GM19324 (cell line): ENCODE measurements around the gene SNRPB.
A peak's percentile ranks its signal among the peaks of the same experiment; 100 is the strongest.

Experiments
- ATAC-seq: cut with Tn5 transposase; IDR thresholded peaks from one replicate; pipeline ENCODE4 v1.9.1; 2021; ENCODE audit warnings: mild to moderate bottlenecking, moderate library complexity; ENCODE audit not compliant: unreplicated experiment, low FRiP score

The SNRPB gene

GRCh38 chr20:2475850-2476741 is 5.5 kb upstream of the SNRPB start:
- no peak for ATAC-seq

GRCh38 chr20:2473516-2473915 is 2.9 kb upstream of the SNRPB start:
- ATAC-seq: no peak

DNA sequence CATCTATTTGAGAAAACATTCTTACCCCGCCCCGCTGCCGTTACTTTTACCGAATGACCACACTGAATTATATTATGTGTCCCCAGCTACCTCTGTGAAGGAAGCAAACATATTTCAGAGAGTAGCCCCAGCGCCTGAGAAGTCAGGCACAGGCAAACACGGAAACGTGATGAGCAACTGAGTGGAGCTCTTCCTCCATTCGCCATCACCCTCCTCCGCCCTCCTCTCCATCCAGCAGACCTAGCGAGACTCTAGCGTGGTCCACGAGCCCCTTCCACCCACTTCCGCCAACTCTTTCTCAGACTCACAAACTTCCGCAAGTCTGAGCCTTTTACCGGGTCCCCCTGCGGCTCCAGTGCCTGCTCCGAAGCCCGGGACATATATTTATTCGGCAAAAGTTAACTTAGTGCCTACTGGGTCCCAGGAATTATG is 582 bp downstream of the SNRPB start:
- peak; percentile 9 for ATAC-seq

DNA sequence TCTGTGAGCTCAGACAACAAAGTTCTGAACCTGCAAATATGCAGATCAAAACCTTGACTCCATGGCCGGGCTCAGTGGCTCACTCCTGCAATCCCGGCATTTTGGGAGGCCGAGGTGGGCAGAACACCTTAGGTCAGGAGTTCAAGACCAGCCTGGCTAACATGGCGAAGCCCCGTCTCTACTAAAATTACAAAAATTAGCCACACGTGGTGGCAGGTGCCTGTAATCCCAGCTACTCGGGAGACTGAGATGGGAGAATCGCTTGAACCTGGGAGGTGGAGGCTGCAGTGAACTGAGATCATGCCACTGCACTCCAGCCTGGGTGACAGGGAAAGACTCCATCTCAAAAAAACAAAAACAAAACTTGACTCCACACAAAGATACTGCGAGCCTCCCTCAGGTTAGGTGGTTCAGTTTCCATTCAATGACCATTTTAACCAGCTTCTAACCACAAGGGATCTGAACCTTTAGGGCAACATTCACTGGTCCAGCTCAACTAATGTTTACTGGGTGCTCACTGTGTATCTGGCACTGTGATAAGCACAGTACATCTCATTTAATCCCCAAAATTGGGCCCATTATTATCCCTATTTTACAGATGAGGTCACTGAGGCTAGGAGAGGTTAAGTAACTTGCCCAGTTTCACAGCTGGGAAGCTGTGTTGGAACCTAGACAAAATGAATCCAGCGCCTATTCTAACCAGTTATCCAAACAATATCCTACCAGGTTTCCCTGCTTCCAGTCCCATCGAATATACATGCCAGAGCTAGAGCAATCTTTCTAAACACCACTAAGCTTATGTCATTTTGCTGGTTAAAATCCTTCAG is 1.8 kb downstream of the SNRPB start:
- no peak for ATAC-seq

DNA sequence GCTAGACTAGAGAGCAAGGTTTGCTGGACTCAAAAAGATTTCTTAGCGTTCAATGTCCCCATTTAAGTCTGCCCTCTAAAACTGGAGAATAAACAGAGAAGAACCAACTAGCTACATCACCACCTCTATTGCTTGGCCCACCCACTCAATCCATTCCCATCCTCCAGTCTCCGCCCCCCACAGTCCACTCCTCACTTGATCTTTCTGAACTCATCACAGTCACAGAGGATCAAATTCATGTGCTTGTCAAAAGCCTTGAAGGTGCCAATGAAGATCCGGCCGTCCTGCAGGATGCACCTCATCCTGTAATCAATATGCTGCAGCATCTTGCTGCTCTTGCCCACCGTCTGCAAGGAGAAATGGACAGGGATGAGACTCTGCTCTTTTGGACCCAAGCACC is 3.2 kb downstream of the SNRPB start:
- ATAC-seq: no peak

GRCh38 chr20:2465100-2465499 is 5.5 kb downstream of the SNRPB start:
- ATAC-seq: no peak

DNA sequence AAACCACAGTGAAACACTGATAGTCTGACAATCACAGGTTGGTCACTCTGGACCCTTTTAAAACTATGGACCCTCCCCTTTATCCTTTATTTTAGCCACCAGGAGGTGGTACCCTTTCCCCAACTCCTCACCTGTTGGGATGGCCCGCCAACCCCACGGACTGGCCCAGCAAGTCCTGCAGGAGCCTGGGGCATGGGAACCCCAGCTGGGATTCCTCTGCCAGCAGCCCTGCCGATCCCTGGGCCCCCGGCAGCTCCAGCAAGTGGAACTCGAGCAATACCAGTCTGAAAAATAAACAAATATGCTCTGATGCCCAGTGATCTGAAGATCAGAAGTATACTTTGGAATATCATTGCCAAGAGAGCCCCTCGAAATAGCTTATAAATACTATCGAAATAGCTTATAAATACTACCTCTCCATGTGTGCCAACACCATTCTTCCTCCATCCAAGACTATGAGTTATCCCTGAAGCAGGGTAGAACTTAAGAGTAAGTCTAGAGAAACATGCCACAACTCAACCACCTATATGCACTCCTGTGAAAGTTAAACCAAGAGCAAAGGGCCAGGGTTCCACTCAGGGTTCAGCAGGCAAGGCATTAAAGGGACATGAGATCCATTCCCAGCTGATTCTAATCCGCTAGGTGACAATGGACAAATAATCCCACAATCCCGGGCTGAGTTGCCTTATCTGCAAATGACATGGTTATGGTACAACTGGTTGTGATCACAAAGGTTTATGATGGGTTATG is 6.8 kb downstream of the SNRPB start:
- ATAC-seq: no peak

DNA sequence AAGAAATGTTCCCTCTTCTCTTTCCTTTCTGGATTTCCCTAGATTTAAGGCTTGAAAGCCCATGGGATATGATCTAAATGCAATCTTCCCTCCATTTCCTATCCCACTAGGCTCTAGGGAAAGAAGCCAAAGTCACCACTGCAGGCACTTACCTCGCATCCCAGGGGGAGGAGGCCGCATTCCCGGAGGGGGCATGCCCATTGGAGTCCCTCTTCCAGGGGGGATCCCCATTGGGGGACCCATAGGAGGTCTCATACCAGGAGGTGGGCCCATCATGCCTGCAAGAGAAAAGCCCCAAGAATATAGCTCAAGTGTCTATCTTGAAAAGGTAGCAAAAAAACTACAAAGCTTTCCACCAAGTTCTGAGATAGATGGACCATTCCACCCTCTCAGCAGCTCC is 8.1 kb downstream of the SNRPB start:
- no peak for ATAC-seq

GRCh38 chr20:2460752-2461424 is 9.7 kb downstream of the SNRPB start:
- ATAC-seq: no peak

GRCh38 chr20:2459981-2460751 is 10.4 kb downstream of the SNRPB start:
- ATAC-seq: no peak

GRCh38 chr20:2458919-2459499 is 11.6 kb downstream of the SNRPB start:
- no peak for ATAC-seq

DNA sequence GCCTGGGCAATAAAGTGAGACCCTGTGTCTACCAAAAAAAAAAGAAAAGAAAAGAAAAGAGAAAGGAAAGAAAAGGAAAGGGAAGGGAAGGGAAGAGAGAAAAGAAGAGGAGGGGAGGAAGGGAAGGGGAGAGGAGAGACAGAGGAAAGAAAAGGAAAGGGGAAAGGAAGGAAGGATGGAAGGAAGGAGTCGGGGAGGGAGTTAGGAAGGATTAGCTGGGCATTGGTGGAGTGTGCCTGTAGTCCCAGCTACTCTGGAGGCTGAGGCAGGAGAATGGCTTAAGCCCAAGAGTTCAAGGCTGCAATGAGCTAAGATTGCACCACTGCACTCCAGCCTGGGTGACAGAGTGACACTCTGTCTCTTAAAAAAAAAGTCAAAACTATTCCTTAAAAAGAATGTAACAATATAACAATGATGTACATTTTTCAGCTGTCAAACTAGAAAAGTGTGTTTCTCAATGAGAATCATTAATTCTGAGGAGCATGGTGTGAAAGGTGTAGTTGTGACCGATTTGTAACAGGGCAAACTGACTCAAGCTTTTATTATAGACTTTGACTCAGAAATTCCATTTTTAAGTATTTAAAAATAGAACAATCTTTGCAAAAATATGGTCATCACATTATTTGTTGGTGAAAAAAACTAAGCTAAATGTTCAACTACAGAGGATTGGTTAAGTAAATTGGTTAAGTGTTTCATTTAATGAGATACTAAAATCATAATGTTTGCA is 14.7 kb downstream of the SNRPB start:
- ATAC-seq: no peak

- ATAC-seq: no peak
These were observed 16.8 kb downstream of the SNRPB start for GRCh38 chr20:2453792-2454191.

DNA sequence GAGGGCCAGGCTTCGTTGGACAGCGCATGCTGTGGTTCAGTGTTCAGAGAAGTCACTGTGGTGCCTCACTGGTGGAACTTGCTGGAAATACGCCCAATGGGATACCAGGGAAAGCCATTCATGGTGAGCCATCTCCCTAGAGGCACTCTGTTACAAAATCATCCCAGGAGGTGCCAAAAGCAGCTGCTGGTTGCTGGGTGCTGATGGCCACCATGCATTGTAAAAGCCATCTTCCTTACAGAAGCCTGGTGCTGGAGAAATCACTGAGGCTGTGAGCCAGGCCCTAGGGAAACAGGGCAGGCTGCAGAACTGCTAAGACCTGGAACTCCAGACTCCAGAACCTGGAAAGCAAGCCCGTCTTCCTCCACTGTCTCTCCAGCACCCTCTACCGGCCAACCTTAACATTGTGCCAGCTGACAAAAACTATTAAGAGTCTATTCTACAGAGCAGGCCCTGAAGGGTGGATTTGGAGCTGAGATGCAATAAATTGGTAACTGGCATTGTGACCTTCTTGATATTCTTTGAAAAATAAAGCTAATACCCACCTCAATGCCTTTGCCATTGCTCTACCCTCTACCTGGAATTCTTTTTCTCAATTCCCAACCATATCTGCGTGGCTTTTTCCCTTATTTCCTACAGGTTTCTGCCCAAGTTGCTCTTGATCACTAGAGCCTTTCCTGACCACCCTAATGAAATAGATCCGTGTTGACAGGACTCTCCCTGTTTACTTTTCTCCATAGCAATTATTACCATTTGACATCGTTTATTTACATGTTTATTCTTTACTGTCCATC is 18.5 kb downstream of the SNRPB start:
- ATAC-seq: no peak

- ATAC-seq: no peak
These were observed 19.2 kb downstream of the SNRPB start for GRCh38 chr20:2451422-2451821.

GRCh38 chr20:2449386-2449785 is 21.2 kb downstream of the SNRPB start:
- ATAC-seq: no peak

DNA sequence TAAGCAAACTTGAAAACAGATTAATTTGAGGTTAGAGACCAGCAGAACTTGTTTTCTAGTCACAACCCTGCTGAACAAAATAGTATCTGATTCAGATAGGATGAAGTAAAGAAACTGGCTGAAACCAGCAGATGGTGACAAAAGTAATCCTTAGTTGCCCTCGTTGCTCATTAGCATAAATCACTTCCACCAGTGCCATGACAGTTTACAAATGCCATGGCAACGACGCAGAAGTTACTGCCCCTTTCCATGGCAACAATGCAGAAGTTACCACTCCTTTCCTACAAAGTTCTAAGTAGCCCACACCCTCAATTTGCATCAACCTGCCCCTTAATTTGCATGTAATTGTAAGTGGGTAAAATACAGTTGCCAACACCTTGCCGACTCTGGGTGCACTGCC is 23.7 kb downstream of the SNRPB start:
- no peak for ATAC-seq

GRCh38 chr20:2431185-2431584 is 39.4 kb downstream of the SNRPB start:
- ATAC-seq: no peak
